T-helper 2 cell treated with Interferon-gamma antibody and Interleukin-4, amounts not matched to agents 5 μg/mL and 100 μg/mL, for 36 hours (primary cell): ENCODE measurements around the gene FAM83D.

Source experiments
- DNase-seq: peaks from one replicate; pipeline ENCODE4 v3.0.0; 2021; ENCODE audit warnings: low spot score
- H3K27ac Mint-ChIP-seq: one replicate; pipeline ENCODE4 v1.8.0; 2021; ENCODE audit warnings: mild to moderate bottlenecking, mixed read lengths
- H3K27me3 Mint-ChIP-seq: one replicate; pipeline ENCODE4 v1.8.0; 2021; ENCODE audit warnings: low read depth, mixed read lengths
- H3K36me3 Mint-ChIP-seq: one replicate; pipeline ENCODE4 v1.8.0; 2021; ENCODE audit warnings: low read depth, mixed read lengths
- H3K4me1 Mint-ChIP-seq: one replicate; pipeline ENCODE4 v1.8.0; 2021; ENCODE audit warnings: low read depth, mixed read lengths
- H3K4me3 Mint-ChIP-seq: one replicate; pipeline ENCODE4 v1.8.0; 2022; ENCODE audit warnings: mild to moderate bottlenecking, moderate library complexity, mixed read lengths
- H3K9me3 Mint-ChIP-seq: one replicate; pipeline ENCODE4 v1.8.0; 2021; ENCODE audit warnings: mixed read lengths

Gene FAM83D

DNA sequence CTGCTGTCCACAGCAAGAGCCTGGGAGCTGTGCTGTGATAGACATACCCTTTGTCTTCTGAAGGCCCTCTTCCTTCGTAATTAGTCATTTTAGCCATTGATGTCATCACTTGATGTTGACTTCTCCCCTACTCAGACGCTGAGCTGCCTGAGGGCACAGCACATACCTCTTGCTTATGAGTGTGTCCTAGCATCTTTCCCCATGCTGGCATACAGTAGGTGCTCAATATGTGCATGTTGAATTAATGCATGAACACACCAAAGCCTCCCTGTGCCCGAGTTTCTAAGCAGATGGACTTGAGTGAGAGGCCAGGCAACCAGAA, 35.8 kb upstream of the FAM83D start:
- H3K4me1 Mint-ChIP-seq: peaks cover 34% of the 10 kb centered on the region
- DNase-seq: no peak
- no peak overlapping the region for H3K4me3 Mint-ChIP-seq
- H3K9me3 Mint-ChIP-seq: no peaks in the 10 kb centered on the region
- peaks cover 15% of the 10 kb centered on the region for H3K36me3 Mint-ChIP-seq
- no peaks in the 10 kb centered on the region for H3K27me3 Mint-ChIP-seq
- peak overlapping the region; percentile 74 for H3K27ac Mint-ChIP-seq

DNA sequence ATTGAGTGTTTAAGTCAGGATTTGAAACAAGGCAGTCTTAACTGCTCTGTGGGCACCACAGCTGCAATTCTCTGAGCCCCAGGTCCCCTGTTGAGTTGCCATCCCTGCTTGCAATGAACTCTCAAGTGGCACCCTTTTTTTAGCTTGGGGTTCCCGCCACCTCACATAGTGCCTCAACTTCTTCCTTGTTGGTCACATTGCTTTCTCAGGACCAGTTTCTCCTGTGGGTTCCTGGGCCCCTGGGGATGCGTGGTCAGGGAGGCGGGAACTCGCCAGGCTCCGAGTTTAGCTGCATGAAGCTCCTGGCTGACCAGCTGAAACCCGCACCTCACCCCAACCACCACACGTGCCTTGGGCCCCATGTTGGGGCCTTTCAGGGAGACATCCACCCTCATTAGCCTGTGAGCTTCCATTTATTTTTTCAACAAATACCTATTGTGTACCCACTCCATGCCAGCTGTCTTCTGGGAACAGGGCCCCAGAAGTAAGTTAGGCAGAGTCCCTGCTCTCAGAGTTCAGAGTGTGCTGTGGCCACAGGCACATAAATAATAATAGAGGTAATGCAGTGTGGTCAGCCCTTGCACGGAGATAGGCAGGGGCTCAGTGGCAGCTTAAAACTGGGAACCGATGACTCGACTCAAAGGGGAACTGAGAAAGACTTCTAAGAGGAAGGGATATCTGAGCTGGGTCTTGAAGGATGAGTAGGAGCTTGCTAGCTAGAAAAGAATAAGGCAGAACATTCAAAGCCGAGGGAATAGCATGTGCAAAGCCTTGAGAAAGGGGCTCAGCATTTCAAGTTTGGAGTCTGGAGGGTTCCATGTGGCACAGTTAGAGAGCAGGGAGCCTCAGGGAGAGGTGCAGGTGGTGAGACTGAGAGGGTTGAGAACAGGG, 33.9 kb upstream of the FAM83D start:
- Mint-ChIP-seq H3K36me3 (peaks cover 20% of the 10 kb centered on the region), H3K4me3 (no peak overlapping the region), H3K27ac (peak overlapping the region; percentile 56), H3K9me3 (no peaks in the 10 kb centered on the region), H3K4me1 (peaks cover 30% of the 10 kb centered on the region), H3K27me3 (no peaks in the 10 kb centered on the region)
- DNase-seq: no peak

DNA sequence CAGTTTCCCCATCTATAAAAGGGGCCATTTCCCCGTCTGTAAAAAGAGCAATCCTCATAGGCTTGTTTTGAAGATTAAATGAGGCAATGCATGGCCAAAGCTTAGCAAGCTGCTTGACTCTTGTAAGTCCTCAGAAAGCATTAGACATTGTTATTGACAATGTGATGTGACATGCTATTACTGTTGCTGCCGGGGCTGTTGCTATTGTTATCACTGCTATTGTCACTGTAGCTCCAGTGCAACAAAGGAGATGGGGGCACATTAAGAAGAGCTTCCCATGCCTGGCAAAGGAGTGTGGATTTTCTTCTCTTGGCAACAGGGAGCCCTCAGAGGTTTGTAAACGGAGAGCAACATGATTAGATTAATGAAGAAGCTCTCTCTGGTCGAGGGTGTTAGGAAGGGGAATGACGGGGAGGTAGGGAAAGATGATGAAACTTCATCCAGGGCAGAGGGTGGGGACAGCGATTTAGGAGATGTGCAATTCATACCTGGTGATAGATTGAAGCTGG, 33.1 kb upstream of the FAM83D start:
- Mint-ChIP-seq H3K36me3 (peaks cover 25% of the 10 kb centered on the region), H3K9me3 (no peaks in the 10 kb centered on the region), H3K27me3 (no peaks in the 10 kb centered on the region), H3K4me1 (peaks cover 30% of the 10 kb centered on the region), H3K4me3 (peak overlapping the region; percentile 62), H3K27ac (peak overlapping the region; percentile 72)
- no peak for DNase-seq

DNA sequence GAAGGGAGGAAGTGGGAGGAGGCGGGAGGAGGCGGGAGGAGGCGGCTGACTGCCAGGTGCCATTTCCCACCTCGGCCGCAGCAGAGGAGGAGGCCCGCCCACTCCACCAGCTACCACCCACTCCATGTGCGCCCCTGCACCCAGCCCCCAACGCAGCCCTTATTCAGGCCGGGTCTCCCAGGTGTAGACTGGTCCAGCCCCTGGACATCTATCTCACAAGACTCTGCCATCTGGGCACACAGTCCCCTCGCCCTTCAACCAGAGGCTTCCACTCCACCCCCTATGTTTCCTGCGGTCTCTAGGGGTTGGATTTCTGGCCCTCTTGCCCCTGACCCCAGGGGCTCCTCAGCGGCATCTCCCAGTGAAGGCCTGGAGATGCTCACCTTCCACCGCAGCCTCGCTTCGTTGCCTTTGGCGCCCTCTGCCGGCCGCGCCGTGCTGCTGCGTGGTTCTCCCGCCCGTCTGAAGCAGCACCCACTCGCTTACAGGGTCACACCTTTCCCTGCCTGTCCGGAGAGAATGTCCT, 32.6 kb upstream of the FAM83D start:
- H3K36me3 Mint-ChIP-seq: peaks cover 25% of the 10 kb centered on the region
- H3K27ac Mint-ChIP-seq: peak overlapping the region; percentile 72
- DNase-seq: peak; percentile 71
- H3K27me3 Mint-ChIP-seq: no peaks in the 10 kb centered on the region
- peaks cover 30% of the 10 kb centered on the region for H3K4me1 Mint-ChIP-seq
- H3K4me3 Mint-ChIP-seq: peak overlapping the region; percentile 62
- H3K9me3 Mint-ChIP-seq: no peaks in the 10 kb centered on the region

DNA sequence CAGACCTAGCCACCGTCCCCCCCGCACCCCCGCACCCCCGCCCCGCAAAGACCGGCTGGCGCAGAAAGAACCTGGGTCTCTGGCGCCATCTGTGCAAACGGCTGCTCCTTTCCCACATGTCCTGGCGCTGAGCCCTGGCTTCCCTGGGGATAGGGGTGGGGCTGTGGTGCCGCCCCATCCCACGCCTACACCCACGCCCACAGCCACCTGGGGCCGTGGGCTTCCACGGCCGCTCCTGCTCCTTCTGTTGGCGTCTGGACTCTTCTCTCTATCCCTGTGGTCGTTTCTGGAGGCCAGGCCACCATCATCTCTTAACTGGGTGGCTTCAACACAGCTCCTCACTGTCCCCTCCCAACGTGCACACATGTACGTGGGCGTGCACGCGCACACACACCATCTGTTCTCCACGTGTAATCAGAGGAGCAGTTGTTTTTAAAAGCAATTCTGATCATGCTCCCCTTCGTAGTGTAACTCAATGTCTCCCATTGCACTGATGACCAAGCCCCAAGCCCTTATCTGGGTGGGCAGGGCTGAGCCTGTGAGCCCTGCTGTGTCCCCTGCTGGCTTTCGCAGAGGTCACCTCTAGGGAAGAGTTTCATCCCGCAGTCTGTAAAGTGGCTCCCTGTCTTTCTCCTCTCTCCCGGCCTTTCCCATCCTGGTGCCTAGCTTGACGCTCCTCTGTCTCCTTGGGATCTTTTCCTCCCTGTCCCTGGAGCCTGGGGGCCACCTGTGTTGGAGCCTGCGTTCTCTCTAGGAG, 31.9 kb upstream of the FAM83D start:
- H3K4me1 Mint-ChIP-seq: peaks cover 30% of the 10 kb centered on the region
- peak overlapping the region; percentile 69 for H3K27ac Mint-ChIP-seq
- H3K36me3 Mint-ChIP-seq: peaks cover 25% of the 10 kb centered on the region
- DNase-seq: no peak
- no peaks in the 10 kb centered on the region for H3K27me3 Mint-ChIP-seq
- no peak overlapping the region for H3K4me3 Mint-ChIP-seq
- no peaks in the 10 kb centered on the region for H3K9me3 Mint-ChIP-seq

DNA sequence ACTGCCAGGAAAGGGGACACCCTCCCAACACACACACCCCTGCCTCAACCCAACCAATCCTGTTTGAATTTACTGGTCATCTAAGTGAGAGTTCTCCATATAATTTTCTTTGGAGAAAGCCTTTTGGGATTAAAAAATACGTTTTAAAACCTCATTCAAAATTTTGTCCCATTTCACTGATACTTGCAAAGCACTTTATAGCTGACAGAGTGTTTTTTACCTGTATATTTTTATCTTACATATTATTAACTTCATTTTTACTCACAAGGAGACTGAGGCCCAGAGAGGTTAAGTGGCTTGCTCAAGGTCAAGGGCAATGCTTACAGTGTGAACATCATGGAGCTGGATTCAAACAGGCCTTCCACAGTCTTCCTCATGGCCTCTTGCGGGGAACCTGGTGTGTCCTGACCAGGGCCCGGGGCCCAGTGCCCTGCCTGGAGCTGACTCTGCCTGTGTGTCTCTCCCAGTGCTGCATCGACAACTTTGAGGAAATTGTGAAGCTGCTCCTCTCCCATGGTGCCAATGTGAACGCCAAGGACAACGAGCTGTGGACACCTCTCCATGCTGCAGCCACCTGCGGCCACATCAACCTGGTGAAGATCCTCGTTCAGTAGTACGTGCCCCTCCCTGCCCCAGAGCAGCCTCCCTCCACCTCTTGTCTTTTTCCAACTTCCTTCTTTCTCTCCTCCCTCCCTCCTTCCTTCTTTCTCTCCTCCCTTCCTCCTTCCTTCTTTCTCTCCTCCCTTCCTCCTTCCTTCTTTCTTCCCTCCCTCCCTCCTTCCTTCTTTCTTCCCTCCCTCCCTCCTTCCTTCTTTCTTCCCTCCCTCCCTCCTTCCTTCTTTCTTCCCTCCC, 30.9 kb upstream of the FAM83D start:
- Mint-ChIP-seq H3K4me3 (no peak overlapping the region), H3K36me3 (peaks cover 27% of the 10 kb centered on the region), H3K27ac (no peak overlapping the region), H3K27me3 (no peaks in the 10 kb centered on the region), H3K4me1 (peaks cover 26% of the 10 kb centered on the region), H3K9me3 (no peaks in the 10 kb centered on the region)
- no peak for DNase-seq

DNA sequence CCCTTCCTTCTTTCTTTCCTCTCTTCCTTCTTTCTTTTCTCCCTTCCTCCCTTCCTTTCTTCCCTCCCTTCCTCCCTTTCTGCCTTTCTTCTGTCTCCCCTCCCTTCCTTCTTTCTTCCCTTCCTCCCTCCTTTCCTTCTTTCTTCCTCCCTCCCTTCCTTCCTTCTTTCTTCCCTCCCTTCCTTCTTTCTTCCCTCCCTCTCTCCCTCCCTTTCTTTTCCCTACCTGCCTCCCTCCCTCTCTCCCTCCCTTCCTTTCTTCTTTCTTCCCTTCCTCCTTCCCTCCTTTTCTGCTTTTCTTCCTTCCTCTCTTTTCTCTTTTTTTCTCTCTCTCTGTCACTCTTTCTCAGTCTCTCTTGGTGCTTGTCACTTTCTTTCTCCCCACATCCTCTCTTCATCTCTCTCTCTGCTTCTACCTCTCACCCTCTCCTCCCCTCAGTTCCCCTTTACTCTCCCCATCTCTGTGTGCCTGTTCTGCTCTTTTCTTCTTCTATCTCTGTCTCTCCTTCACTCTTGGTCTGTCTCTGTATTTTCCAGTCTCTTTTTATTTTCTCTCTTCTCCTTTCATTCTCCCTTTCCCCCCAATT, 30.1 kb upstream of the FAM83D start:
- Mint-ChIP-seq H3K4me1 (peaks cover 20% of the 10 kb centered on the region), H3K36me3 (peaks cover 32% of the 10 kb centered on the region), H3K27ac (peak overlapping the region; percentile 76), H3K4me3 (no peak overlapping the region), H3K9me3 (no peaks in the 10 kb centered on the region), H3K27me3 (no peaks in the 10 kb centered on the region)
- DNase-seq: no peak

DNA sequence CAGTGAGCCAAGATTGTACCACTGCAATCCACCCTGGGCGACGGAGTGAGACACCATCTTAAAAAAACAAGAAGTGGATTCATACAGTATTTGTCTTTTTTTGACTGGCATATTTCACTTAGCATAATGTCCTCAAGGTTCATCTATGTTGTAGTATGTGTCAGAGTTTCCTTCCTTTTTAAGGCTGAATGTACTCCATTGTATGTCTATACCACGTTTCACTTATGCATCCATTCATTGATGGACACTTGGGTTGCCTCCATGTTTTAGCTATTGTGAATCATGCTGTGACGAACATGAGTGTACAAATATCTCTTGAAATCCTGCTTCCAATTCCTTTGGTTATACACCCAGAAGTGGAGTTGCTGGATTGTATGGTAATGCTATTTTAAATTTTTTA, 28.9 kb upstream of the FAM83D start:
- DNase-seq: no peak
- no peaks in the 10 kb centered on the region for H3K9me3 Mint-ChIP-seq
- peaks cover 39% of the 10 kb centered on the region for H3K36me3 Mint-ChIP-seq
- peaks cover 19% of the 10 kb centered on the region for H3K4me1 Mint-ChIP-seq
- no peaks in the 10 kb centered on the region for H3K27me3 Mint-ChIP-seq
- no peak overlapping the region for H3K27ac Mint-ChIP-seq
- H3K4me3 Mint-ChIP-seq: no peak overlapping the region

DNA sequence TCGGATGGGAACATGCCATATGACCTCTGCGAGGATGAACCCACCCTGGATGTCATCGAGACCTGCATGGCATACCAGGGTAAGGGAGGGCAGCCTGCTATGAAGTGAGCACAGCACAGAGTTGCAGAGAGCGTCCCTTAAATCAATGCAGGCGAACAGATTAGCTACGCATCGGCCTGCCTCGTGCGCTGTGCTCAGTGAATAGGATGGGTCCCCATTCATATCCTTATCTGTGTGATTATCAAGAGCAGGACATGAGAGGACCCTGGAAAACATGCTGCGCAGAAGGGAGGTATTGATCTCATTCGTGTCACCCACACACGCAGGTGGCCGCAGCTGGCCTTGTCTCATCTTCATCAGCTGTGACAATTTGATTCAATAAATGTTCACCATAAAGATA, 25.6 kb upstream of the FAM83D start:
- H3K27ac Mint-ChIP-seq: no peak overlapping the region
- H3K27me3 Mint-ChIP-seq: no peaks in the 10 kb centered on the region
- peaks cover 65% of the 10 kb centered on the region for H3K36me3 Mint-ChIP-seq
- no peak overlapping the region for H3K4me3 Mint-ChIP-seq
- H3K9me3 Mint-ChIP-seq: peaks cover 5% of the 10 kb centered on the region
- DNase-seq: no peak
- H3K4me1 Mint-ChIP-seq: no peaks in the 10 kb centered on the region

DNA sequence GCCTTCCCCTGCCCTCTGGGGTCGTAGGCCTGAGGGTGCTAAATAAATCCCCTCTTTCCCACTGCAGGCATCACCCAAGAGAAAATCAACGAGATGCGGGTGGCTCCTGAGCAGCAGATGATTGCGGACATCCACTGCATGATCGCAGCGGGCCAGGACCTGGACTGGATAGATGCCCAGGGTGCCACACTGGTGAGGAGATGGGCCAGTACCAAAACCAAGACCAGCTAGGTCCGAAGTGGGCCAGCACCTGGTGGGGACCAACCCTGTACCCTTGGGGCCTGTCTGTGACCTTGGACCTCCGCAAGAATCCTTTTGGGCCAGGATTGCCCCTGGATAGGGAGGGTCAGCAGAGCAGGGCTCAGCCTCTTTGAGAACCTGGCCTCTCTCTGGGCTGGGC, 23.6 kb upstream of the FAM83D start:
- DNase-seq: no peak
- Mint-ChIP-seq H3K4me3 (no peak overlapping the region), H3K4me1 (peaks cover 2% of the 10 kb centered on the region), H3K27ac (no peak overlapping the region), H3K9me3 (peaks cover 5% of the 10 kb centered on the region), H3K27me3 (no peaks in the 10 kb centered on the region), H3K36me3 (peaks cover 66% of the 10 kb centered on the region)

DNA sequence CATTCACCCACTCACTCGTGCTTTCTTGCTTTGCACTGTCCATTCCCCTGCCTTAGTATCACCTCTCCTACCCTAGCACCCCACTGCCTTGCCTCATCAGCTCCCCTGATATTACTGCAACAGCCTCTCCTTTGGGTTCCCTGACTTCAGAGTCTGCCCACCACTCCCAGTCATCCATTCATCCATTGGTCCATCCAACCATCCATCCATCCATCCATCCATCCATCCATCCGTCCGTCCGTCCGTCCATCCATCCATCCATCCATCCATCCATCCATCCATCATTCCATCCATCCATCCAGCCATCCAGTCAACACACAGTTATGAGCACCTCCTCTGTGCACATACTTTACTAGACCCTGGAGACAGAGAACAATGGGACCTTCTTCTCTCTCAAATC, 22.9 kb upstream of the FAM83D start:
- Mint-ChIP-seq H3K36me3 (peaks cover 68% of the 10 kb centered on the region), H3K9me3 (peaks cover 5% of the 10 kb centered on the region), H3K27me3 (no peaks in the 10 kb centered on the region), H3K4me3 (no peak overlapping the region), H3K27ac (no peak overlapping the region), H3K4me1 (peaks cover 2% of the 10 kb centered on the region)
- DNase-seq: no peak

DNA sequence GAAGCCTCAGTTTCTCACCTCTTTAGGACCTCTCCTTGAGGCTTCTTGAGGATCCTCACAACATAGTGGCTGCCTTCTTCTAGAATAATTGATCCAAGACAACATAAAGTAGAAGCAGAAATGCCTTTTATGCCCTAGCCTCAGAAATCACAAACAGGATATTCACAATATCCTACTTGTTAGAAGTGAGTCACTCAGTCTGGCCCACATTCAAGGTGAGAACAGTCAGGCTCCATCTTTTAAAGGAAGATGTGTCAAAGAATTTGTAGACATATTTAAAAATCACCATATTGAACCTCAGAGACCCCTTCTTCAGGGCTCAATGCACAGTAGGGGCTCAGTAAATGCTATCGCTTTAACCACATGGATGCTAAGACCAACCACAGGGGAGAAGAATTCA, 20.8 kb upstream of the FAM83D start:
- H3K36me3 Mint-ChIP-seq: peaks cover 73% of the 10 kb centered on the region
- no peaks in the 10 kb centered on the region for H3K27me3 Mint-ChIP-seq
- H3K4me3 Mint-ChIP-seq: no peak overlapping the region
- peaks cover 5% of the 10 kb centered on the region for H3K9me3 Mint-ChIP-seq
- DNase-seq: no peak
- peaks cover 2% of the 10 kb centered on the region for H3K4me1 Mint-ChIP-seq
- H3K27ac Mint-ChIP-seq: no peak overlapping the region

DNA sequence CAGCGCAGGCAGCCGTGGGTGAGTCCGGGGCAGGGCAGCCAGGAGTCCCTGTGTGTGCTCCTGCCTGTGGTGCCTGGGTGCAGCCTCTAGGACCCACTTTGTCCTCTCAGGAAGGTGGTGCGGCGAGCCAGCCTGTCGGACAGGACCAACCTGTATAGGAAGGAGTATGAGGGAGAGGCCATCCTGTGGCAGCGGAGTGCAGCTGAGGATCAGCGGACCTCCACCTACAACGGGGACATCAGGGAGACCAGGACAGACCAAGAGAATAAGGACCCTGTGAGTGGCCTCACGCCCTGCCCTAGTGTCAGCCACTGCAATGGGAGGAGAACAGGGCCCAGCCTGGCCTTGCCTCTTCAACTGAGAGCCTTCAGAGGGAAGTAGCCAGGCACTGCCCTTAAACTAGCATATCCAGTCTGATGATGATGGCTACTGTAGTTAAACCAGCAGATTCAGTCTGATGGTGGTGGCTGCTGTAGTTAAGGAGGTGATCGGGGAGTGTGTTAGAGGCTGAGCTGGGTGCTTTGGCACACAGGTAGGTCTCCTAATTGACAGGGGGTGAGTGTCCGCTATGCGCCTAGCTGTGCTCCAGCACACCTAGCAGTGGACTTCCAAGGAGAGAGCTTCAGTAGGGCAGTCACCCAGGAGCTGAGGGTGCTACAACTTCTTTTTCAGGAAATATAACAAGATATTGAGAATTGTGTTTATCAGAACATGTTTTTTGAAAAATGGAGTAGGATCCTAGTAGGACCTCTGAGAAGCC, 18.1 kb upstream of the FAM83D start:
- Mint-ChIP-seq H3K36me3 (peaks cover 57% of the 10 kb centered on the region), H3K4me3 (no peak overlapping the region), H3K9me3 (peaks cover 5% of the 10 kb centered on the region), H3K27me3 (no peaks in the 10 kb centered on the region), H3K27ac (no peak overlapping the region), H3K4me1 (peaks cover 2% of the 10 kb centered on the region)
- DNase-seq: no peak
